Measurements from ENCODE around the gene OGFR.

Gene OGFR

DNA sequence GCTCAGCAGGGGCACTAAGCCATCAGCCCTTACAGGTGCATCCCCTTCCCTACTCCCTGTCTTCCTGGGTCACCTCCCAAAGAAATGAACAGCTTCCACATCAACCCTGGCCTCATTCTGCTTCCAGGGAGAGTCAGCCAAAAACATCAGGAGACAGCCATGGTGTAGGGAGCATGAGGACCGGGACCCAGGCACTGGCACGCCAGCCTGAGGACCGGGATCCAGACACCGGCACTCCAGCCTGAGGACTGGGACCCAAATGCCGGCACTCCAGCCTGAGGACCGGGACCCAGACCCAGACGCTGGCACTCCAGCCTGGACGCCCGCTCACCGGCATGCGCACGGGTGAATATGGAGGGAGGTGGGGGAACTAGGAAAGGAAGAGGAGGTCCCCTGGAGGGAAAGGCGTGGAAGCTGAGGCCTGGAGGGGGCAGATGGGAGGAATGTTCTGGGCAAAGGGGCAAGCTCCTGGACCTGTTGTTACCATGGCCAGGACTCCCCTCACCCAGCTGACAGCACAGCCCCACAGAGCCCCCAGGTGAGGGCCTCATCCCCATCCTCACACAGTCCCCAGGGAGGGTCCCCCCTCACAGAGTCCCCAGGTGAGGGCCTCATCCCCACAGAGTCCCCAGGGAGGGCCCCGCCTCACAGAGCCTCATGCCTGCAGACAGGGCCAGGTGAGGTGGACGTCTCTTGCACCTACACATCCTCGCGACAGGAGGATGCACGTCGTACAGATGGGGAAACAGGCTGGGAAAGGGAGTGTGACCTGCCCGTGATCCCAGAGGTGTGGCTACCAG, 34.3 kb upstream of the OGFR start:
- DNase-seq: no peak

DNA sequence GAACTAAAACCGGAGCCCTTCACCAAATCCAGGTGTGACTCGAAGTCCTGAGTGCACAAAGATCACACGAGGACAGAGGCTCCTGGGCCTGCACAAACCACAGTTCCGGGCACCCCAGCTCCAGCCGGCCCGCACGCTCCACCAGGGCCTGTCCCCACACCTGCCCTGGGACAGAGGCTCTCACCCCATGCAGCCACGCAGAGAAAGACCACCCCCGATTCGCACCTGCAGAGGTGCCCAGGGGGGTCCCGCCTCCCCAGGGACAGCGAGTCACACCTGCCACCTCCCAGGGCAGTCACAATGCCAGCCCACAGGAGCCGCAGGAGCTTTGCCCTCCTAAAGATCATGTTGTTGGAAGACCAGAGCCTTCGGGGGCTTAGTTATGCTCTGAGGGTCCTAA, 33.7 kb upstream of the OGFR start:
- no peak for DNase-seq

DNA sequence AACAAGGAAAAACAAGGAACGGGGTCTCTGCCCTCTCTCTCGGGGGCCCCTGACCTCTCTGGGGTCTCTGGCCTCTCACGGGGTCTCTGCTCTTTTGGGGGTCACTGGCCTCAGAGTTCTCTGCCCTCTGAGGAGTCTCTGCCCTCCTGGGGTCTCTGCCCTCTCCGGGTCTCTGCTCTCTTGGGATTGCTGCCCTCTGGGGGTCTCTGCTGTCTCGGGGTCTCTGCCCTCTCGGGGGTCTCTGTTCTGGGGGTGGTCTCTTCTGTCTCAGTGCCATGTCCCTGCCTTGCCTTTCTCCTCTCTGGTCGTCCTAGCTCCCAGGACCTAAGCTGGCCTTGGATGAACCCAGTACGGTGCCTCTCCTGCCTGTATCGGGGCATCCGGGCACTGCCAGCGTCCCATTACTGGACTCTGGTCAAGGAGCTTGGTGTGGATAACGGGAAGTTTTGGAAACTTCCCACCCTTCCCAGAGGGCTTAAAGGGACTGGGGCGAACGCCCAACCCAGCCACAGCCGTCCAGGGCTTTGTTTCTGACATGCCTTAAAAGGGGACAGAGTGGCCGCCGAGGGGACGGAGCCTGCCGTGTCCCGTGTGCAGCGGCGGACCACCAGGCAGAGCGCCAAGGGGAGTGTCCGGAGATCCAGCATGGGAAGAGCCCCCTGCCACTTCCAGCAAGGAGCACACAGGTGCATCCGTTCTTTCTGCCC, 33.1 kb upstream of the OGFR start:
- no peak for DNase-seq

DNA sequence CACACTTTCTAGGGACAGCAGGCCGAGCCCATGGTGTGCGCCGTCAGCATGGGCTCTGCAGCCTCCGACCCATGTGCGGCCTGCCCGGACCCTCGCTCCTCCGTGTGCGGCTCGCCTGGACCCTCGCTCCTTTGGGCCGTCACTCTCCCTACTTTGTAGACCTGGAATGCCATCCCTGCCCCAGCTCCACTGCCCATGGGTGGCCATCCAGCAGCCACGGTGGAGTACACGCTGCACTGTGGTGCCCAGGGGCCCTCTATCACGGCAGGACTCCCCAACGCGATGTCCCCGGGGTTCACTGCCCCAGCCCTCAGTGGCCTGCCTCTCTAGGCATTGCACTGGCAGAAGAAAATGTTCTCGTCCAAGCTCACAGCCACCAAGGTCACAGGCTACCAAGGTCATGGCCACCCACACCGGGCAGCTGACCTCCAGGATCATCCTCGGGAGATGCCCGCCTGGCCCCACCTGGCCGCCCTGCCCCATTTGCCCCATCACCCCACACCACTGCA, 32.5 kb upstream of the OGFR start:
- DNase-seq: no peak

DNA sequence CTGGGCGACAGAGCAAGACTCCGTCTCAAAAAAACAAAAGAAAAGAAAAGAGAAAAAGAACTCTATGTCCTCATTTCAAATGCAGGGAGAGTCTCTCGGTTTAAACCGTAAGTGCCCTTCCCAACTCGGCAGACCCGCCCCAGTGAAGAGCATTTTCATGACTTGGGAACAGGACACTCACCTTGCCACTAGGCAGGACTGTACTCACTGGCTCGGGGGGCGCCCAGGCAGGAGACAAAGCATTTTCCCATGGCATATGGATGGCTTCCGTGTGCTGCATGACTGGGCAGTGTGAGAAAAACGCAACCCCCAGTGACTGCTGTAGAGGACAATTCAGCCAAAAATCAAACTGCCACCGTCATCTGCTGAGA, 32.0 kb upstream of the OGFR start:
- no peak for DNase-seq

DNA sequence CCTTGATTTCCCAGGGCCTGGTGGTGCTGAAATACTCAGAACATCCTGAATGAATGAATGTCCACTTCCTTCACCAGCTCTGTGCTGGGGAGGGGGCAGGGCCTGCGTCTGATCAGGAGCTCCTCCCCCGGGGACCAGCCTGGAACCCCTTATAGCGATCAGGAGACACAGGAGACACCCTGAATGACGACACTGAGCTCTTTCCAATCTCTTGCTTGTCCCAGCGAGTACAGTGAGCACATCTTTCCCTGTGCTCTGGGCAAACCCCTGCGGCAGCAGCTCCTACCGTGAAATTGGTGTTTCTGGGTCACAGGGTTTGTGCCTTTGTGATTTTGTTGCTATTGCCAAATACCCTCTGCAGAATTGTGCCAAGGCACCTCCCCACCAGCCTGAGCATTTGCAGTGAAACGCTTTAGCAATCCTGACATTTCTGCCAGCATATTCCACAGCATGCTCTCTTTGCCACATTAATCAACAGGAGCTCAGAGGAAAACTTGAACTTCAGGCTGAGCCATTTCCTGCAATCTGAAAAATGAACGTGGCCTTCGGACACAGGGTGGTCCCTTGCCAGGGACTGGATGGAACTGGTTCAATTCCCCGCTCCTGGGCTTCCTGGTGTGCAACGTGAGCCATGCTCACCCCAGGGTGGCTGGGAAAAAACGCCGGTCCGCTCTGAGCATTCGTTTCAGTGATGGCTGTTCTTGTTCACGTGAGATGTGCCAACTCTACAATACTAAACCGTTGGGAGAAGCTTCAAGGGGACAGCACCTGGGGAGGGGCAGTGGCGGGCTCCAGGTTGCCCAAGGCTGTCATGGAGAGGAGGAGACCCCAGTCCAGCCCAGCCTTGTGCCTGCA, 31.4 kb upstream of the OGFR start:
- no peak for DNase-seq

DNA sequence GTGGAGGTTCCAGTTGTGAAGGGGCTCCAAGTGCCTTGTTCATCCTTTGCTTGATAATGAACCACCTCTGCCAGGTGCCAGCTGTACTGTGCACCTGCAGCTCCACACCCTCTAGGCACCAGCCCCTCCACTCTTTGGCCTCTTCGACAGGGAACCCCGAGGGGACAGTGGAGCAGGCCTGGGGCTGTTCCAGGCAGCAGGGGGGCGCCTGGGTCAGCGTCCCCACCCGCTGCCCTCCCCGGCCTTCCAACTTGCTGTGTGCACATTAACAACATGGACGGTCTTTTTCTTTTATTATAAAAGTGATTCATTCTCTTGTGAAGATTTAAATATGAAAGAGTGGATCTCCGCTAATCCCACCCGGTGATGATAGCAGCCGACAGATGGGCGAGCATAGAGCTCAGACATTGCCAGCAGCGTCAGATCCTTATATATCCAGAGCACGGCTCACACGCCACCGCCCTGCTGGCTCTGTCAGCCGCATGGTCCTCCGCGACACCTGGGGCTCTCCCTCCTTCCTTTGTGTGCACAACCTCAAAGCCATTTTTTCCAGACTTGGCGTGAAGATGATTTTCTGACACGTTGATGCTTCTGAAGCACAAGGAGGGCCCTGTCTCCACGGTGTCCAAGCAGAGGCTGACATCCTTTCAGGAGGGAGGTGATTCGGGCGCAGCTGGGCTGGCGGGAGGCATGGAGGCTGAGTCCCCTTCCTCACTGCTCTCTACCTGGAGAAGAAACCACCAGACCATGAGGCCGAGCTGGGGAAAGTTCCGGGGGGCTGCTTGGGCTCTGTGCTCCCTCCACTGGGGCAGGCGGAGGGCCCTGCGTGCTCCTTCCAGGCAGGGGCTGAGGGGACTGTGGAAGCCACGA, 30.6 kb upstream of the OGFR start:
- DNase-seq: no peak

DNA sequence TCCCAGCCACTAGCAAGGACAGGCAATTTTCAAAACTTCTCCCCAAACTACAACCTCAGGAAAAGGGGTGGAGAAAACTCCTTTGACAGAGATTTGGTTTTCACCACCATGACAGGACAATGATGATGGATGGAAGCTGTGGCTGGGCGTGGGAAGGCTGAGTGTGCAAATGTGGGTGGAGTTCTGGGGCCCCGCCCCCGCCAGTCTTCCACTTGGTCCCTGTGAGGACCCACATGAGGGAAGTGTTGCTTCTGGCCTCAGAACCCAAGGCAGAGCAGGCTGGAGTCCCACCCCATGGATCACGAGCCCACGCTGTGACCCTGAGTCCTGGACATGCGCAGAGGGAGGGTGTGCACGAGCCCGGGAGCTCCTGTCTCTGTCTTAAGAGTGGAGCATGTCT, 29.9 kb upstream of the OGFR start:
- no peak for DNase-seq

DNA sequence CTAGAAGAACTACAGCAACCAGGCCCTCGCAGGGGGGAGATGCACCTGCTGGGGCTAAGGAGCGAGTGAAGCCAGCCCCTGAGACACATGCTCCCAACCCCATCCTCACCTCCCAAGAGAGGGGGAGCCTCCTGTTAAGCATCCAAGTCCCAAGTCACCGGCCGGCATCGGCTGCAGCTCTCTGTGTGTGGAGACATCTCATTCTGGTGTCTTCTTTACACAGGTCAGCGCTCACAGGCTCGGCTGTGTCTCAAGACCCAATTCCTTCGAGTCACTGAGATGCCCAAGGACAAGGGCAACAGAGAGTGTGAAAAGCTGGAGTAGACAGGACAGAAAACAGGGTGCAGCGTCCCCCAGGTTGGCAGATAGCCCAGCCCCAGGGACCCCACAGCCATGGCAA, 29.4 kb upstream of the OGFR start:
- DNase-seq: no peak

DNA sequence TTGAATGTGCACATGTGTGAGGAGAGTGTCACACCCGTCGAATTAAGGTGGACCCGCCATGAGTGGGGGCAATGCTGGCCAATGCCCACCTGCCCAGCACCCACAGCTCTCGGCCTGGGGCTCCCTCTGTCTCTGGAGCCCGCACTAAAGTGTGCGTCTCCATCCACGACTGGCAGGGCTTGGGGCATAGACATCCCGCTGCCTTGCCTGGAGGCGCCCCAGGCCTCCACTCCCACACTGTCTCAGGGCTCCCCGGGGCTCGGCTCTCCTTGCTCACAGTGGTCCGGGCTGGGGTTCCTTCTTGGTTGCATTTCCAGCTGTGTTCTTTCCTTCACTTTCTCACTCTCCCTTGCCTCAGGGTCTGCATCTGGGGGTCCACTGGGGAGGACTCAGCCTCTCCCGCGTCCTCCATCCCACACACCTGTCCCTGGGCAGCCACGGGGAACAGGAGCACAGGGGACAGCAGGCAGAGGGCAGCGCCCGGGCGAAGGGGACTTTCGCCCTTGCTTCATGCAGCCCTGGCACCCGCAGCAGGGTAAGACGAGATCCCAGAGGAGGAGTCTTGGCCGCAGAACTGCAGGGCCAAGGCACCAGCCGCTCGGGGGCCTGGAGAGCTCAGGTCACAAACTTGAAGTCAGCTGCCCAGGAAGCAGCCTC, 28.5 kb upstream of the OGFR start:
- no peak for DNase-seq

DNA sequence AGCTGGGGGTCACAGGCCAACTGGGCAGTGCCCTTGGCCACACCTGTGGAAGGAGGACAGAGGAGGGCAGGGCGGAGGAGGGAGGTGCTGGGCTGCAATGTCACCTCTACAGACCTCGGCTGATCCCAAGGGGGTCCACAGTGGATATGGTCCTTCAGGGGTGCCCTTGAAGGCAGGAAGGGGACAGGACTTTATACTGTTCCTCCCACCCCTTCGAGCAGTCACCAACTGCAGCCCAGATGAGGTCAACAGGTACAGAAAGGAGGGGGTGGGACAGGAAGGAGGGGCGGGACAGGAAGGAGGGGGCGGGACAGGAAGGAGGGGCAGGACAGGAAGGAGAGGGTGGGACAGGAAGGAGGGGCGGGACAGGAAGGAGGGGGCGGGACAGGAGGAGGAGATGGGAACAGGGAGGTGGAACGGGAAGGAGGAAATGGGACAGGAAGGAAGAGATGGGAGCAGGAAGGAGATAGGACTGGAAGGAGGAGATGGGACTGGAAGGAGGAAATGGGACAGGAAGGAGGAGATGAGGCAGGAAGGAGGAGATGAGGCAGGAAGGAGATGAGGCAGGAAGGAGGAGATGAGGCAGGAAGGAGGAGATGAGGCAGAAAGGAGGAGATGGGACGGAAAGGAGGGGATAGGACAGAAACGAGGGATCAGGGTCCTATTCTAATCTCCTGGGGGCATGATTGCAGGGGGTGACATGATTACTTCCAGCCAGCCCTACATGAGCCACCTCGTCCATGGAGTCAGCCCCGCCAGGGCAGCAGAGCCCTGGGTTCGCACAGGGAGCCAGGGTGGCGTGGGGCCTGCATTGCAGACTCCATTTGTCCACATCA, 27.7 kb upstream of the OGFR start:
- no peak for DNase-seq

DNA sequence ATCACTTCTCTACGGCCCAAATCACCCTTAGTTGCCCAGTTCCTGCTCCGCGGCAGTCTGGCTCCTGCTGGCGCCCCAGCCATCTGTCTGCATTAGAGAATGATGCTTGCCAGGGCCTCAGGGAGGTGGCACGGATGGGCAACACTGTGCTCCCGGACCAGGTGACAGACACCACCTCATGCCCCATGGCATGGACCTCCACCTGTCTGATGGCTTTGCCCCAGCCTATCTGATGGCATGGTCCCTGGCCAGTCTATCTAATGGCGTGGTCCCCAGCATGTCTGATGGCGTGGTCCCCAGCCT, 27.2 kb upstream of the OGFR start:
- no peak for DNase-seq

DNA sequence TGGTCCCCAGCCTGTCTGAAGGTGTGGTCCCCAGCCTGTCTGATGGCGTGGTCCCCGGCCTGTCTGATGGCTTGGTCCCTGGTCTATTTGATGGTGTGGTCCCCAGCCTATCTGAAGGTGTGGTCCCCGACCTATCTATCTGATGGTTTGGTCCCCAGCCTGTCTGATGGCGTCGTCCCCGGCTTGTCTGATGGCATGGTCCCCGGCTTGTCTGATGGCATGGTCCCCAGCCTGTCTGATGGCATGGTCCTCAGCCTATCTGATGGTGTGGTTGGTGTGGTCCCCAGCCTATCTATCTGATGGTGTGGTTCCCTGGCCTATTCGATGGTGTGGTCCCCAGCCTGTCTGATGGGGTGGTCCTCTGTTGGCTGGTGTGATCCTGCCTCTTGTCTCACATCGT, 26.6 kb upstream of the OGFR start:
- DNase-seq: no peak

DNA sequence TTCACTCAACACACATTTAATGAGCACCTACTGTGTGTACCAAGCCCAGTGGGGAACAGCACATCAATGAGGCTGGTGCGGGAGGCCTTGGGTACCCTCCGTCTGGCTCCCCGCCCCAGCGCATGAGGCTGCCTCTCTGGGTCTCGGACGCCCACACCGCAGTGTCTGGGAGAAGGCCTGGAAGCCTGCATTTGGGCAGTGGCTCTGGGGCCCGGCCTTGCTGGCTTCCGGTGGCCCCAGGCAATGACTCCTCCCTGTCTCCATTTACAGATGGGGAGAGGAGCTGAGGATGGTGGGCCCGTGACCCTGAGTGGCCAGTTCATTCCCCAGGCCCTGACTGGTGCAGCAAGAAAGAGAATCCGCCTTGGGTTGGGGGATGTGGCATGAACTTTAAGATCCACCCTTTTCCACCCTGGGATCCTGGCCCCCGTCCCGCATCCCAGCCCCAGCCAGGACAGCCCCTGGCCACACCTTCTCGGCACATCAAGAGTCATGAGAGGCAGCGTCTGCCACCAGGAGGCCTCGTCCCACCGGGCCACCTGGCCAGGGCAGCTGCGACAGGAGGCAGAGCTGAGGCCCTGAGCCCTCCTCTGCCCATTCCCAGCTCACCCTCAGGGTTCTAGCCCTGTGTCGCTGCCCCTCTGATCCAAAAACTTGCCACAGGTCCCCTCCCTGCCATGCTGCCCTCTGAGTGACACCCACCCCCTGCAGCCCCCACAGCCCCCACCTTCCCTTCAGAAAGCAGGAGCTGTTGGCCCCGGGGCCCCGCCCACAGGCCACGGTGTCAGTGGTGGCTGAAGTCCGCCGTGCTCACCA, 25.8 kb upstream of the OGFR start:
- no peak for DNase-seq

DNA sequence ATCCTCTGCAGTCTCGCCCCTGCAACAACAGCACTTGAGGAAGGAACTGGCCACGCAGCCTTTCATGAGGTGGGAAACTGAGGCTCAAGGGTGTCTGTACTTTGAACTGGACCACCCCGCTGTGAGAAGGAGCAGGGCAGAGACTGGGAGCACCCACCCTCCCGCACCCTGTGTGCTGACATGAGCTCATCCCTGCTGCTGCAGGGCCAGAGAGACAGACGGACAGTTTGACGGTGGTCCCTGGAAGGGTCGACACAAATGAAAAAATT, 25.3 kb upstream of the OGFR start:
- no peak for DNase-seq

DNA sequence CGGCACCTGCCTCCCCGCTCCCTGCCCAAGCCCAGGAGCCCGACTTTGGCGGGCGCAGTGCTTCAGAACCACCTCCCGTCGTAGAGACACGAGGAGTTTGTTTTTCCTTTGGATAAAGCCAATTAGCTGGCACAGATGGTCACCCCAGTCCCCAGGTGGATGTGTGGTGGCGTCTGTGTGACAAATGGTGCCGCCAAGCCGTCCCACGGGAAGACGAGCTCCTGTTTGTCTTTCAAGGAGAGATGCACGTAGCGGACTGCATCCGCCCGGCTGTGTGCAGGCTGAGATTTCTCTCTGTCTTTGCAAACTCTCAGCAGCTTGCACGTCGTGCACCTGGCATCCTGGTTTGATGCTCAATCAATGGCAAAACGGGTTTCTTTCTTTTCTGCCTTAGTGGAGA, 24.4 kb upstream of the OGFR start:
- DNase-seq: no peak

DNA sequence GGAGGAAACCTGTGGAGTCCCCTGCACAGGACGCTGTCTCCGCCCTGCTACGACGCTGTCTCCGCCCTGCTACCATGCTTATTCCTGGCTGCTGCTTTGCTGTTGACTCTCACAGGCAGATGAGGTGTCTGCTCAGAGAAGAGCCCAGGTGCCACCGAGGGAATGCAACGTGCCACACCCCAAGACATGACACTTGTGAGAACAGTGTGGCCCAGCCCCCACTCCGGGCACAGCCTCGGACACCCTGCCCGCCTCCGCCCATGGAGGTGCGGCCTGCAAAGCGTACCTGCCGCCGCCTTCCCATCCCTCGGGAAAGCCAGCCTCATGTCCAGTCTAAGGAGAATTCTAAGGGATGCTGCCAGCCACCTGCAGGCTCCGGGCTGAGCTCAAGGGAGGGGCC, 23.9 kb upstream of the OGFR start:
- no peak for DNase-seq

DNA sequence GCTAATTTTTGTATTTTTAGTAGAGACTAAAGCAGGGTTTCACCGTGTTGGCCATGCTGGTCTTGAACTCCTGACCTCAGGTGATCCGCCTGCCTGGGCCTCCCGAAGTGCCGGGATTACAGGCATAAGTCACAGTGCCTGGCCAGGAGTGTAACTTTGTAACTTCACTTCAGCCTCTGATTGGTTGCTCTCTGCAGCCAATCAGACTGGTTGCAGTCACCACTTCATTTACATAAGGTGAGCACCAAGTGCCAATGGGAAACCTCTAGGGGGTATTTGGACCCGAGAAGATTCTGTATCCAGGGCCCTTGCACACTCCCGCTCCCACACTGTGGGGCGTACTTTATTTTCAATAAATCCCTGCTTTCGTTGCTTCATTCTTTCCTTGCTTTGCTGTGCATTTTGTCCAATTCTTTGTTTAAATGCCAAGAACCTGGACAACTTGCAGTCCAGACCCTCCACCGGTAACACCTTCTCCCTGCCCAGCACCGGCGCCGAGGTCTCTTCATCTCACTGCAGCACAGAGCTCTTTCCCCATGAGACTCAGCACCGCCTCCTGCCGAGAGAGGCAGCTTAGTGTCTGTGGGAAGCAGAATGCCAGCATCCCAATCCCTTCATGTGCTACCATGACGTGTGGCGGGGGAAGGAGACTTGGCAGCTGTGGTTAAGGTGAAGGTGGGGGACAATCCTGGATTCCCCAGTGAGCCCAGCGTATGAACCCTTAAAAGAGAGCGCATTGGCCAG, 22.3 kb upstream of the OGFR start:
- no peak for DNase-seq

DNA sequence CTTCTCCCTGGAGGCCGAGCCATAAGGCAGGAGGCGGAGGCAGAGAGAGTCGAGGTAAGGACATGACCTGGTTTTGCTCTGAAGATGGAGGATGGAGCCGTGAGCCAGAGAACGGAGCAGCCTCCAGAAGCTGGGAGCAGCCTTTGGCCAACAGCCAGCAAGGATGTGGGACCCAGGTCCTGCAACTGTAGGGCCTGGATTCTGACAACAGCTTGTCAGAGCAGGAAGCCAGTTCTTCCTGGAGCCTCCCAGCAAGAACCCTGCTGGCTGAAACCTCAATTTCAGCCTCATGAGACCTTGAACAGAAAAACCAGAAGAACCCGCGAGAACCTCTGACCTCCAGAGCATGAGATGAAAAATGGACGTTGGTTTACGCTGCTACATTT, 21.7 kb upstream of the OGFR start:
- DNase-seq: no peak

DNA sequence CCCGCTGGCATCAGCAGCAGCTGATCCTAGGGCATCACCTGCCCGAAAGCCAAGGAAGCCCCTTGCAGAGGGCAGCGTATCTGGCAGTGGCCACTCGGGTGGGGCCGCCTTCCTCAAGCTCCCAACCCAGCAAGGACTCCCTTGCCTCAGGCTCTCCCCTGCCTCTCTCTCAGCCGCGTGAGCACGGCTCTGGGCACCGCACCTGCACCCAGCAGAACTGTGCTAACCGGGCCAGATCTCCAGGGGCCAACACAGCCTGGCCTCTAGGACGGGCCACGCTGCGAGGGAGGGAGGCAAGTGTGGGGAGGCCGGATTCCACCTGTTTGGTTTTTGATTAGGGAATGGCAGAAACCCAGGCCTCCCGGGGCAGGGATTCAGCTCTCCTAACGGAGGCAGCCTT, 20.1 kb upstream of the OGFR start:
- DNase-seq: no peak
